ES-I3 (cell line): ENCODE measurements around the gene GJB6.

Experiments used
- H3K36me3 ChIP-seq: 2 replicates; pipeline ENCODE4 v1.6.1; 2013; ENCODE audit warnings: mild to moderate bottlenecking, low read length, control low read depth, moderate library complexity; ENCODE audit not compliant: insufficient read depth
- H3K4me1 ChIP-seq: 2 replicates; pipeline ENCODE4 v1.6.1; 2013; ENCODE audit warnings: mild to moderate bottlenecking, control low read depth, low read length; ENCODE audit not compliant: insufficient read depth
- H3K9ac ChIP-seq: 2 replicates; pipeline ENCODE4 v1.6.1; 2013; ENCODE audit warnings: low read depth, mild to moderate bottlenecking, low read length, moderate library complexity
- H3K9me3 ChIP-seq: 2 replicates; pipeline ENCODE4 v1.6.1; 2013; ENCODE audit warnings: mild to moderate bottlenecking, low read length, moderate library complexity; ENCODE audit not compliant: control insufficient read depth, insufficient read depth

The GJB6 gene

DNA sequence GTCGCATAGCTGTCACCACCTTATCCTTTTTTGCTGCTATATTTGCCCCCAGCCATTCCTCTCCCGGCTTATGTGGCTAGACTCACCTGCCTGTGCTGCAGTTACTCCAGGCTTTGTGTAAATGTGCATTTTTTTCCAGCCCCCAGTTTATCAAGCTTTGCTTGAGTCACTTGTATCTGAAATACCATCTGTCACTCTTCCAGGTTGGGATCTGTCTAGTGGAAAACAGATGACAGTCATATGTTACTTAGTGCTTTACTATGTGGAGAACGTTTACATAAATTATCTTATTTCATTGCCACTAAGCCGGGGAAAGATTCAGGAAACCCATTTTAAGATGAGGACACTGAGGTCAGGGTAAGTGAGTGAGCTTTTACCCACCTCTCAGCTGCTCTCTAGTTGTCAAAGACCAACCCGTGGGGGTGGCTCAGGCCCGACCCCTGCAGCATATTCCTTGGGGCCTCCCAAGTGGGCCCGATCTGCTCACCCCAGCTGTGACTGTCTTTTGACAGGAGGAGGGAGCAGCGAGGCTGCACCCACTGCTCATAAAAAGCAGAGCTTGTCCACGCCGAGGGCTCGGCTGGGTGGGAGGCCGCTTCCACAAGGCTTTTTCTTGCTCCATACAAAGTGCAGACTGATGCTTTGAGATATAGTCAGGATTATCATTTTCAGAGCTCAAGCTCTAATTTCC, 46.6 kb downstream of the GJB6 start:
- no peaks in the 10 kb centered on the region for H3K4me1 ChIP-seq
- no peak overlapping the region for H3K9ac ChIP-seq
- no peaks in the 10 kb centered on the region for H3K36me3 ChIP-seq
- H3K9me3 ChIP-seq: no peaks in the 10 kb centered on the region

DNA sequence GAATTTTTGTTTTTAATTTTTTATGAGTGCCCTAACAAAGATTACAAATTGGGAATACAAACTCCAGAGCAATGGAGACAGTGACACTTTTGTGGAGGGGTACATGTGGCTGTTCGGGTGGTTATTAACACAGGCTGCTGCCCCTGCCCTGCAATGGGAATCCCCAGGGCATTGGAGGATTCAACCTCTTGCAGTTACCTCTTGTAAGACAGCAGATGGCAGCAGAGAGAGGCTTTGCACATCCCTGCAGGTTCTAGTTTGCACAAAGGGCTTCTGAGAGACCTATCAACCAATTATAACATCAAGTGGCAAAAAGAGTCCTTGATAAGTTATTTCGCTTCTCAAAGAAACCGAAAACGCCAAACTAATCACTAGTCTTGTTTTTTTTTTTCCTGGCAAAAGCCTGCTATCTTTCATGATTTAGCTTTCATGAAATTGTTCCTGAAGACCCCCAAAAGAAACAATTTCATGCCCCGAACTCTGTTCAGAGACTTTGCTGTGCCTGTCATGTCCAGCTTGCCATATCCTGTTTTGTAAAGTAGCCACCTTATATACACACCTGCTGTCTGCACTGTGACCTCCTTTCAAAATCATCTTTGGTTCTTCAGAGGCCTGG, 49.8 kb downstream of the GJB6 start:
- Histone ChIP-seq H3K36me3 (no peaks in the 10 kb centered on the region), H3K9ac (no peak overlapping the region)

DNA sequence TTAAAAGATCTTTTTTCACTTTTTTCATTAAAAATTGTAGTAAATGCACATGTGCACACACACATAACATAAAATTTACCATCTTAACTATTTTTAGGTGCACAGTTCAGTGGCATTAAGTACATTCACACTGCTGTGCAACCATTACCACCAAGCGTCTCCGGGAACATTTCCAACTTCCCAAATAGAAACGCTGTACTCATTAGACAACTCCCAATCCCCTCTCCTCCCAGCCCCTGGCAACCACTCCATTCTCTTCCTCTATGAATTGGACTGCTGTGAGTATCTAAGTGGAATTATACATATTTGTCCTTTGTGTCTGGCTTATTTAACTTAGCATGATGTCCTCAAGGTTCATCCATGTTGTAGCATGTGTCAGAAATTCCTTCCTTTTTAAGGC, 50.9 kb downstream of the GJB6 start:
- no peaks in the 10 kb centered on the region for H3K9me3 ChIP-seq
- H3K36me3 ChIP-seq: no peaks in the 10 kb centered on the region
- H3K4me1 ChIP-seq: no peaks in the 10 kb centered on the region
- H3K9ac ChIP-seq: no peak overlapping the region

More for the DNA sequence above, 49.8 kb downstream of the GJB6 start:
- H3K9me3 ChIP-seq: no peaks in the 10 kb centered on the region
- H3K4me1 ChIP-seq: no peaks in the 10 kb centered on the region

DNA sequence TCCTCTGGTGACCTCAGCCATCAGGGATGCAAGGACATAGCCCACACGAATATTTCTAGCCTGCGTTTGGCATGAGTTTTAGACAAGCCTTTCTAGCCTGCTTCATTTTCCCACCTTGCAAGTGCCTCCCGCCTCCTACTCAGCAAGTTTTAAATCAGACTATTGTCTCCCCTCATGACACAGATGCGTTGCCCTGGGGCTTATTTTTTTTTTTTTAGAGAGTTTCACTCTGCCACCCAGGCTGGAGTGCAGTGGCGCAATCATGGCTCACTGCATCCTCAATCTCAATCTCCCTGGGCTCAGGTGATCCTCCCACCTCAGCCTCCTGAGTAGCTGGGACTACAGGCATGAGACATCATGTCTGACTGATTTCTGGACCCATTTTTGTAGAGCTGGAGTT, 54.0 kb downstream of the GJB6 start:
- H3K9ac ChIP-seq: no peak overlapping the region
- H3K9me3 ChIP-seq: no peaks in the 10 kb centered on the region
- no peaks in the 10 kb centered on the region for H3K36me3 ChIP-seq
- H3K4me1 ChIP-seq: no peaks in the 10 kb centered on the region; the same call in none of the 2 replicates

DNA sequence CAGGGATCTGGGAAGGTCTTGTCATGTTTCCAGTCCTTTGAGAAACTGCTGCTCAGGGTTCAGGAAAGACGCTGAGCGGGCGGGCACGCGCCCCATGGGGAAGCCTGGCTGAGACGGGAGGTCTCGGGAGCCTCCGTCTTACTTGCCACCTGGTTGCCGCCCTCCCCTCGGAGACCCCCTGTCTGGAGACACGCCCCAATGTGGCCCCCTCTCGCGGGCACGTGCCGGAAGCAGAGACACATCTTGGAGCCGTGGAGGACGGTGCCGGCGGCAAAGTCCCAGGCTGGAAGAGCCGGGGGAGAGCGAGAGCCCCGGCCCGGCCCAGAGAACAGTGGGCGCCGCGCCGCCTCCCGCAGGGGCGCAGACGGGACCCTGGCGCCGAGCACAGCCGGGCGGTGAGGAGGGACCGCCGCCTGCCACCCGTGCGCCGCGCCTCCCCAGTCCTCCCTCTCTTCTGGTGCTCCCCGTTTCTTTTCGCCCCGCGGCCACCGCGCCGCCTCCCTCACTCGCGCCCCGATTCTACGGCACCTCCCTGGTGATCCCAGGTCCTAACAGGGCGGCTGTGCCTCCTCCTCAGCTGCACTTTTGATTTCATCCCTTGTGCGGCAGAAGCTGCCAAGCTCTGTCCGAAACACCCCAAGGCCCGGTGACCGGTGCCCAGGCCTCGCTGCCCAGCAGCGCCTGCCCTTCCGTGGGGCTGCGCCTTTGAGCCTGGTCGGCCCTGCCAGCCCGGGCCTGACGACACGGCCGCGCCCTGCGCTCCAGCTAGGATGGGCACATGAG, 54.9 kb downstream of the GJB6 start:
- Histone ChIP-seq H3K4me1 (no peaks in the 10 kb centered on the region; the same call in none of the 2 replicates), H3K9me3 (no peaks in the 10 kb centered on the region), H3K36me3 (no peaks in the 10 kb centered on the region), H3K9ac (no peak overlapping the region)

DNA sequence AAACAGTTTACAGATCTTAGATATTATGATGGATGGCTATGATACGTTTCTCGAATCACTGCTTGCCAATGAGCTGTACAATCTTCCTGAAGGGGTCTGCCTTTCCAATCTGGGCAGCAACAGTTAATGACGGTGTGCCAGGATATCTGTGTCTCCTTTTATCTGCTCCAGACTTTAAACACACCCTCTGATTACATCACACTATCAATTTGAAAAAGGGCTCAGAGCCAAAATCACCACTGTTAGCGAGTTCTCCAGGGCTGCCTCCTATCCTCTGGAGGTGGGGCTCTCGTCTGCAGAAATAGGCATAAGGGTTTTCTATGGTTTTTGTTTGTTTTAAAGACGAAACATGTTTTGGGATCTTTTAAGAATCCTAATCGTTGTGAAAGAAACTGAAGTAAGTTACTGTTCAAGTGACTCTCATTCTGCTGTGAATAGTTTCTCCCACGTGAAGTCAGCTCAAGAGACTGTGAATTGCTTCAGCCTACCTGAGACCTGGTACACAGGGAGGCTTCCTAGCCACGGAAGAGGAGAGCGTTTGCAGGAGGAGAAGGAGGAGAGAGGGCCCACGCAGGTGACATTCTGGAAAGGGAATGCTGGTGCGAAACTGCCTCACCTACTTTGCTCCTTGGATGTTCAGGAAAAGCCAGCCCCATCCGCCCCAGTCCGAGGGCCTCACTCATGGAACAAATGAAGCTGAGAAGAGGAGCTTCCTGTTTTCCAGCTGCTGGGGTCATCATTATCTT, 56.0 kb downstream of the GJB6 start:
- Histone ChIP-seq H3K4me1 (no peaks in the 10 kb centered on the region; the same call in none of the 2 replicates), H3K9me3 (no peaks in the 10 kb centered on the region), H3K9ac (no peak overlapping the region), H3K36me3 (no peaks in the 10 kb centered on the region)

DNA sequence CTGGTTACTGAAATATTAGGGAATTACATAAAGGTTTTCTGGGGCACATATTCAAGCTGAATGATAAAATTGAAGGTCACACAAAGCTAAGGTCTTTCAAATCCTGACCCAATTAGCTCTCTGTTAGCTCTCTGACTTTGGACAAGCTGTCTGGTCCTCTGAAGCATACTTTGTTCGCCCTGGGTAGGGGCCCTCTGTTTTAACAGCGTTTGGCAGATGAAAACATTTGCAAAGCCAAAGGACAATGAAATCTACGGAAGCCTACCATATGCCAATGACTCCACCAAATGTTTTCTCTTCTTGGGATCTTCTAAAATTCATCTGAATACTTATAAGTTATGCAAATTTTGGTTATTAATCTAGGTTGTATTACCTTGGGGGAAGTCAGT, 56.7 kb downstream of the GJB6 start:
- no peaks in the 10 kb centered on the region for H3K36me3 ChIP-seq
- no peaks in the 10 kb centered on the region; the same call in none of the 2 replicates for H3K4me1 ChIP-seq
- no peaks in the 10 kb centered on the region for H3K9me3 ChIP-seq
- no peak overlapping the region for H3K9ac ChIP-seq

DNA sequence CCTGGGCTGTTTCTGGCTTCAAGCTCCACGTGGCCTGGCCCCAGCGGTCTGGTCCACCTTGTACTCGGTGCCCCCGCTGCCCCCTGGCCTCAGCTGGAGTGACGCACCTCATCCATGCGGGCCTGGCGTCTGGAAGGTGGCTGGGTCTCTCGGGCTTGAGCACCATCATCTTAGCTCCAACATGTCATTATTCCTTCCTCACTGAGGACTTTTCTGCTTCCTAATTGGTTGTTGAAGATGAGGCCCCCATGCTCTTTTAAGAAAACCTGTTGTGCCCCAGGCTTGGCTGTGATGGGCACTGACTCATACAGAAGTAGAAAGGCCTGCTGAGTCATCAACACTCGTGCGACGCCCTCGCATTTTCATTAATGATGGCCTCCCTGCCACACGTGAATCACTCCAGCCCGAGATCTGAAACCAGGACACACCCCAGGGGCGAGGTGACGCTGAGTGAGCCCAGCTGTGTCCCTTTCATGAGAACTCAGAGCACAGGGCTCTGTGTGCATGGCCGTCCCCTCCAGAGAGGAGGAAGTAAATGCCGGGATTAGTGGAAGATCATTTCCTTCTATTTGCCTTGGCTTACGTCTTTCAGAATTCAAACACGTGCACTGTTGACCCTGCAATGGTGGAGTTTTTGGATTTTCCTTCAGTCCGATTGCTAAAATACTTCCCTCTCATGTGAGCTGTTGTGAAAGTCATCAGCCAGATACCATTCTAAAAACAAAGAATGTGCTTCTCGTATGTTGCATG, 57.3 kb downstream of the GJB6 start:
- no peaks in the 10 kb centered on the region for H3K9me3 ChIP-seq
- H3K9ac ChIP-seq: no peak overlapping the region
- no peaks in the 10 kb centered on the region; the same call in none of the 2 replicates for H3K4me1 ChIP-seq
- H3K36me3 ChIP-seq: no peaks in the 10 kb centered on the region

DNA sequence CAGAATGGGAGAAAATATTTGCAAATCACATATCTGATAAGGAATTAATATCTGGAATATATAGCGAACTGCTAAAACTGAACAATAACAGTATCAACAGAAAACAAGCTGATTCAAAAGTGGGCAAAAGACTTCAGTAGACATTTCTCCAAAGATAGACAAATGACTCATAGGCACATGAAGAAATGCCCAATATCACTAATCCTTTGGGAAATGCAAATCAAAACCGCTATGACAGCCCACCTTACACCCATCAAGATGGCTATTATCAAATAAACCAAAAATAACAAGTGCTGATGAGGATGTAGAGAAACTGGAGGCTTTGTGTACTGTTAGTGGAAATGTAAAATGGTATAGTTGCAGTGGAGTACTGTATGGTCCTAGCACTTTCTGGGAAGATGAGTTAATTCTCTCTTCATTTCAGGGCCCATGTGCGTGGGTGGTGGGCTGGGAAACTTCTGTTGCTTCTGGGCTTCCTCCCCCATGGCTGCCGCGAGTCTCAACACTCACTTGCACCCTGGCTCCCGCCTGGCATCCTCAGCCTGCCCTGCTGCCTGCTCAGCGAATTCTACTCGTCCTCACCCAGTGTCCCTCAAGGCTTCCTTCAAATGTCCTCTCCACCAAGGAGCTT, 58.9 kb downstream of the GJB6 start:
- Histone ChIP-seq H3K9me3 (no peaks in the 10 kb centered on the region), H3K9ac (no peak overlapping the region), H3K4me1 (no peaks in the 10 kb centered on the region; the same call in none of the 2 replicates), H3K36me3 (no peaks in the 10 kb centered on the region)
